HCT116 (cell line): ENCODE measurements around the gene CSNK1G2. TPM values are rescaled to one million over a fixed set of nuclear protein-coding genes. Genes with fewer than 3 reads are reported as not detected.

Experiments used
- ATAC-seq: fragments of 200-7000 bp; cut with Tn5 transposase; 2 replicates; pipeline ENCODE4 v1.9.1; 2020; ENCODE audit warnings: mild to moderate bottlenecking, moderate library complexity
- BruUV-seq: library from RNA; stranded (reverse); fragments of 400-500 nt; replicated peaks from 2 replicates; lab custom pipeline; 2021; lab: Mats Ljungman, UMichigan
- CTCF ChIA-PET: fragments of 300-600 bp; sonication (Branson Sonifier 250); formaldehyde crosslinking; loops from one replicate; lab custom pipeline; 2021; ENCODE audit warnings: antibody characterized with exemption; lab: Charles Lee
- POLR2A ChIA-PET: fragments of 300-600, 350-600 bp; sonication (Branson Sonifier 250); formaldehyde crosslinking; loops from one replicate; lab custom pipeline; 2021; ENCODE audit warnings: antibody characterized with exemption; lab: Charles Lee
- RAD21 ChIA-PET, 2 experiments: fragments of 300-600 bp; sonication (Branson Sonifier 250); formaldehyde crosslinking; loops; one replicate each; lab custom pipeline; 2023; ENCODE audit warnings: low total read pairs in 2 of 2; ENCODE audit not compliant: uncharacterized antibody in 2 of 2, unreplicated experiment in 2 of 2, low non-redundant PET in 1 of 2; lab: Charles Lee
- DNase-seq: peaks from one replicate; pipeline ENCODE4 v3.0.0-alpha.2; 2010; ENCODE audit warnings: low read depth, low spot score
- H2AFZ ChIP-seq: fragments of 200-600 bp; shearing (Covaris generic), sonication (generic); 2 replicates; pipeline ENCODE4 v1.6.1; 2017; ENCODE audit warnings: low read depth, mixed run types, mixed read lengths, antibody characterized with exemption, low read length; ENCODE audit not compliant: poor library complexity, severe bottlenecking
- H3K27ac ChIP-seq: 2 replicates; pipeline ENCODE4 v1.5.1; 2012; ENCODE audit warnings: low read depth, low read length
- H3K27me3 ChIP-seq: fragments of 200-600 bp; sonication (generic); 2 replicates; pipeline ENCODE4 v1.6.1; 2016; ENCODE audit warnings: mixed run types, low read length, mixed read lengths; ENCODE audit not compliant: insufficient read depth
- H3K36me3 ChIP-seq, 2 experiments: fragments of 200-500 bp in 1 of 2; fragments of 200-600 bp in 1 of 2; sonication (Bioruptor generic) in 1 of 2; sonication (generic) in 1 of 2; 2 replicates each; pipeline versions ENCODE4 v1.5.1 to v1.6.1; 2014 to 2016; ENCODE audit warnings: low read length in 2 of 2, inconsistent platforms in 1 of 2, mixed read lengths in 1 of 2, mixed run types in 1 of 2; ENCODE audit not compliant: insufficient read depth in 2 of 2, control insufficient read depth in 1 of 2
- H3K4me1 ChIP-seq, 2 experiments: fragments of 200-600 bp in 1 of 2; sonication (generic) in 1 of 2; 2 replicates each; pipeline versions ENCODE4 v1.5.1 to v1.6.1; 2012 to 2017; ENCODE audit warnings: low read length in 2 of 2, inconsistent platforms in 1 of 2, mild to moderate bottlenecking in 1 of 2, mixed read lengths in 1 of 2, mixed run types in 1 of 2, moderate library complexity in 1 of 2; ENCODE audit not compliant: insufficient read depth in 2 of 2, control insufficient read depth in 1 of 2
- H3K4me2 ChIP-seq: fragments of 200-600 bp; sonication (generic); 2 replicates; pipeline ENCODE4 v1.6.1; 2017; ENCODE audit warnings: mixed run types, low read length, mixed read lengths
- H3K4me3 ChIP-seq, 2 experiments: fragments of 200-600 bp in 1 of 2; sonication (generic) in 1 of 2; replicated peaks in 1 of 2; 2 replicates each; pipeline ENCODE4 v1.5.1; 2011 to 2016; ENCODE audit warnings: low read length in 2 of 2, control low read depth in 1 of 2, low read depth in 1 of 2, mild to moderate bottlenecking in 1 of 2, mixed read lengths in 1 of 2, mixed run types in 1 of 2
- H3K79me2 ChIP-seq: fragments of 200-600 bp; sonication (generic); 2 replicates; pipeline ENCODE4 v1.6.1; 2017; ENCODE audit warnings: mild to moderate bottlenecking, mixed run types, low read length, moderate library complexity, mixed read lengths; ENCODE audit not compliant: insufficient read depth
- H3K9ac ChIP-seq: fragments of 200-600 bp; sonication (generic); 2 replicates; pipeline ENCODE4 v1.6.1; 2016; ENCODE audit warnings: low read length, mixed read lengths
- H3K9me2 ChIP-seq: fragments of 200-600 bp; sonication (generic), shearing (Covaris generic); 2 replicates; pipeline ENCODE4 v1.6.1; 2017; ENCODE audit warnings: mixed run types, mild to moderate bottlenecking, moderate library complexity; ENCODE audit not compliant: insufficient read depth
- H3K9me3 ChIP-seq, 2 experiments: fragments of 200-500 bp in 1 of 2; fragments of 200-600 bp in 1 of 2; sonication (Bioruptor generic) in 1 of 2; sonication (generic) in 1 of 2; 2 replicates each; pipeline ENCODE4 v1.6.1; 2014 to 2017; ENCODE audit warnings: low read length in 2 of 2, mixed read lengths in 2 of 2, inconsistent platforms in 1 of 2, low read depth in 1 of 2, mild to moderate bottlenecking in 1 of 2, mixed run types in 1 of 2, moderate library complexity in 1 of 2; ENCODE audit not compliant: control insufficient read depth in 1 of 2, insufficient read depth in 1 of 2
- H4K20me1 ChIP-seq: fragments of 200-600 bp; sonication (generic), shearing (Covaris generic); 2 replicates; pipeline ENCODE4 v1.6.1; 2017; ENCODE audit warnings: mixed run types, mild to moderate bottlenecking, moderate library complexity; ENCODE audit not compliant: insufficient read depth
- CBX3 ChIP-seq: IDR thresholded peaks from 2 replicates; pipeline ENCODE4 v1.6.1; 2012; ENCODE audit warnings: low read depth
- CEBPB ChIP-seq: IDR thresholded peaks from 2 replicates; pipeline ENCODE4 v1.6.1; 2012; ENCODE audit warnings: low read depth
- EGR1 ChIP-seq: IDR thresholded peaks from 2 replicates; pipeline ENCODE4 v1.6.1; 2012; ENCODE audit warnings: low read depth
- EZH2phosphoT487 ChIP-seq: fragments of 200-600 bp; IDR thresholded peaks from 2 replicates; pipeline ENCODE4 v1.6.1; 2018; ENCODE audit warnings: antibody characterized with exemption, borderline replicate concordance
- FOSL1 ChIP-seq: IDR thresholded peaks from 2 replicates; pipeline ENCODE4 v1.6.1; 2012; ENCODE audit warnings: low read depth
- JUND ChIP-seq: IDR thresholded peaks from 2 replicates; pipeline ENCODE4 v1.6.1; 2012
- POLR2A ChIP-seq: IDR thresholded peaks from 2 replicates; pipeline ENCODE4 v1.7.0; 2011; ENCODE audit warnings: borderline replicate concordance; ENCODE audit not compliant: insufficient read depth, insufficient read length; ENCODE audit errors: extremely low read depth
- RAD21 ChIP-seq: IDR thresholded peaks from 2 replicates; pipeline ENCODE4 v1.6.1; 2012; ENCODE audit warnings: low read depth, mild to moderate bottlenecking
- REST ChIP-seq: IDR thresholded peaks from 2 replicates; pipeline ENCODE4 v1.6.1; 2012; ENCODE audit warnings: low read depth
- SP1 ChIP-seq: IDR thresholded peaks from 2 replicates; pipeline ENCODE4 v1.6.1; 2012; ENCODE audit warnings: low read depth
- SRF ChIP-seq: IDR thresholded peaks from 2 replicates; pipeline ENCODE4 v1.6.1; 2012; ENCODE audit warnings: low read depth
- YY1 ChIP-seq: IDR thresholded peaks from 2 replicates; pipeline ENCODE4 v1.6.1; 2011; ENCODE audit warnings: low read length, low read depth, moderate library complexity, mild to moderate bottlenecking; ENCODE audit not compliant: insufficient replicate concordance; ENCODE audit errors: extremely low read depth
- ZFX ChIP-seq: fragments of 450-650 bp; IDR thresholded peaks from 2 replicates; pipeline ENCODE4 v1.6.1; 2017
- intact Hi-C: fragments of 100-400 bp; cut with micrococcal nuclease; formaldehyde crosslinking; loops from 2 replicates; pipeline ENCODE4 v1.10.0; 2022
- total RNA-seq: library from RNA; stranded (reverse); gene quantifications from one replicate; pipeline ENCODE4 v1.2.1, GENCODE V29; 2021; ENCODE audit not compliant: unreplicated experiment
- TF ChIP-seq, protein P1 (sequence below): IDR thresholded peaks from 2 replicates; pipeline ENCODE4 v1.6.1; 2012
- TF ChIP-seq, protein P2 (sequence below): IDR thresholded peaks from 2 replicates; pipeline ENCODE4 v1.6.1; 2012

CSNK1G2 gene
- total RNA-seq, 1 experiment from 2014 or later: 97.9 TPM

DNA sequence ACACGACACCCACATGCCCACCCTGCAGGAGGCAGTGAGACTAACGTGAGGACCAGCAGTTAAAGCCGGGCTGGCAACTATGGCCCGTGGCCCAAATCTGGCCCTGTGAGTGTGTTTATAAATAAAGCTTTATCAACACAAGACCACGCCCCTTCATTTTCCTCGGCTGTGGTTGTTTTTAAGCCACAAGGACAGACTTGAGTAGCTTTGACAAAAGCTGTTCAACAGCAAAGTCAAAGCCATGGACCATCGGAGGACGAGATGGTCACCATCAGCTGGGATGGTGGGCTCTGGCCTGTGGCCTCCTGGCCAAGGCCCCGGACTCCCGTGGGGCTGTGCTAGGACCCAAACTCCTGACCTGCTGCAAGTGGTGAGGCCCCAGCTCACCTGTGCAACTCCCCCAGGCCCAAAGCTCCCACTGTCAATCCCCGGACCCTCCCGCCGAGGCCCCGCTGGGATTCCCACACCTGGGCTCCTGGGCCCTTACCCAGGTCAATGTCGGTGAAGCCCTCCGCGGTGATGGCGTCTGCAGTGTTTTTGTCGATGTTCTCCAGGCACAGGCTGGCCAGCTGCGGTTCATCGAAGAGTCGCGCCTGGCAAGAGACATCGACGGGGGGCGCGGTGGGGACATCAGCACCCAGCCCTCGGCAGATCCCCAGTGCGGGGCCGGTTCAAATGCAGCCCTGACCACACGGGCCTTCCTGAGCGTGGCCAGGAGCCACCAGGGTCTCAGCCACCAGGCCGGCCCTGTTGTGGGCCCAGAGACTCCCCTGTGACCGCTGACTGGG is 49.5 kb downstream of the CSNK1G2 start:
- POLR2A ChIA-PET: no interaction called here
- Histone ChIP-seq H3K36me3 (peaks cover 7 to 27% of the 10 kb centered on the region in 2 experiments; a peak in 3 of 4 replicates), H3K9ac (no peak overlapping the region), H3K9me3 (no peaks in the 10 kb centered on the region), H2AFZ (no peak overlapping the region), H3K4me3 (no peak overlapping the region), H3K4me2 (no peak overlapping the region), H3K79me2 (no peaks in the 10 kb centered on the region)
- ATAC-seq: no peak
- DNase-seq: no peak
- RAD21 ChIA-PET: no interaction called here
- CTCF ChIA-PET: no interaction called here
- TF ChIP-seq YY1 (no peak), EZH2phosphoT487 (no peak), SP1 (no peak), REST (no peak), CBX3 (no peak), JUND (no peak), ZFX (no peak), POLR2A (no peak), FOSL1 (no peak), CEBPB (no peak), EGR1 (no peak), SRF (no peak), RAD21 (no peak)
- TF ChIP-seq, protein P1, sequence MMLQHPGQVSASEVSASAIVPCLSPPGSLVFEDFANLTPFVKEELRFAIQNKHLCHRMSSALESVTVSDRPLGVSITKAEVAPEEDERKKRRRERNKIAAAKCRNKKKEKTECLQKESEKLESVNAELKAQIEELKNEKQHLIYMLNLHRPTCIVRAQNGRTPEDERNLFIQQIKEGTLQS: no peak
- TF ChIP-seq, protein P2, sequence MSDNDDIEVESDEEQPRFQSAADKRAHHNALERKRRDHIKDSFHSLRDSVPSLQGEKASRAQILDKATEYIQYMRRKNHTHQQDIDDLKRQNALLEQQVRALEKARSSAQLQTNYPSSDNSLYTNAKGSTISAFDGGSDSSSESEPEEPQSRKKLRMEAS: no peak
- TF ChIP-seq, all 23 proteins: peak for 0
- H3K27me3 ChIP-seq: no peaks in the 10 kb centered on the region
- BruUV-seq: no TSS peak
- no peak overlapping the region for H3K27ac ChIP-seq
- intact Hi-C loops: no loop called here
- H4K20me1 ChIP-seq: no peaks in the 10 kb centered on the region
- peaks cover 0 to 4% of the 10 kb centered on the region in 2 experiments; a peak in 1 of 4 replicates for H3K4me1 ChIP-seq
- no peaks in the 10 kb centered on the region for H3K9me2 ChIP-seq
